Osteoblast (primary cell): ENCODE results near the gene ARMC7. TPM values are rescaled to one million over a fixed set of nuclear protein-coding genes. Genes with fewer than 3 reads are reported as not detected.
"Not testable (repeated sequence)": the region's sequence is repeated elsewhere in the genome, so short reads cannot be mapped to it uniquely, and the experiment has no call there.

ENCODE experiments used
- DNase-seq: peaks from one replicate; pipeline ENCODE4 v3.0.0; 2011; ENCODE audit warnings: low spot score, mixed read lengths; ENCODE audit not compliant: insufficient read length; ENCODE audit errors: missing footprints
- H2AFZ ChIP-seq: 2 replicates; pipeline ENCODE4 v1.6.0; 2011; ENCODE audit warnings: mild to moderate bottlenecking, low read length
- H3K27ac ChIP-seq: 2 replicates; pipeline ENCODE4 v1.5.1; 2011; ENCODE audit warnings: mild to moderate bottlenecking, low read depth, low read length, moderate library complexity
- H3K27me3 ChIP-seq: 2 replicates; pipeline ENCODE4 v1.6.0; 2012; ENCODE audit warnings: mild to moderate bottlenecking, control low read depth, inconsistent platforms, low read length, moderate library complexity; ENCODE audit not compliant: insufficient read depth
- H3K36me3 ChIP-seq: 2 replicates; pipeline ENCODE4 v1.5.1; 2011; ENCODE audit warnings: mild to moderate bottlenecking, low read length, control low read depth, moderate library complexity; ENCODE audit not compliant: insufficient read depth
- H3K4me1 ChIP-seq: 2 replicates; pipeline ENCODE4 v1.5.1; 2011; ENCODE audit warnings: mild to moderate bottlenecking, low read length, control low read depth, moderate library complexity; ENCODE audit not compliant: insufficient read depth
- H3K4me2 ChIP-seq: 2 replicates; pipeline ENCODE4 v1.6.0; 2011; ENCODE audit warnings: mild to moderate bottlenecking, low read length; ENCODE audit not compliant: insufficient read depth
- H3K4me3 ChIP-seq: fragments of 200-600 bp; sonication (generic); 3 replicates; pipeline ENCODE4 v1.5.1; 2012; ENCODE audit warnings: mild to moderate bottlenecking, low read length, inconsistent platforms; ENCODE audit not compliant: insufficient read depth
- H3K79me2 ChIP-seq: 2 replicates; pipeline ENCODE4 v1.6.0; 2012; ENCODE audit warnings: mild to moderate bottlenecking, low read length, control low read depth, inconsistent platforms; ENCODE audit not compliant: insufficient read depth
- H3K9me3 ChIP-seq: 2 replicates; pipeline ENCODE4 v1.5.1; 2011; ENCODE audit warnings: low read depth, low read length, control low read depth
- H4K20me1 ChIP-seq: 2 replicates; pipeline ENCODE4 v1.6.0; 2012; ENCODE audit warnings: mild to moderate bottlenecking, low read length, control low read depth; ENCODE audit not compliant: insufficient read depth
- CTCF ChIP-seq: IDR thresholded peaks from 2 replicates; pipeline ENCODE4 v1.5.1; 2011; ENCODE audit warnings: mild to moderate bottlenecking, low read depth, low read length, moderate library complexity; ENCODE audit errors: extremely low read depth
- total RNA-seq: library from RNA; depleted of rRNA; stranded (reverse); fragments of >200 nt; gene quantifications from 2 replicates; pipeline ENCODE4 v1.2.3, GENCODE V29; 2012

ARMC7 gene
- total RNA-seq, 1 donor = 3.3 TPM

GRCh38 chr17:75154195-75155106 lies 44.7 kb downstream of the ARMC7 start, which contains the start of gene JPT1:
JPT1 (minus strand) TSS chr17:75154512; CDS start chr17:75154397, 115 bp downstream.
- peak; percentile 100 for DNase-seq
- Histone ChIP-seq H3K4me2 (peak within 1 kb of the TSS; percentile 100), H2AFZ (peak within 1 kb of the TSS; percentile 77), H4K20me1 (peaks cover 17% of the 10 kb centered on the region), H3K9me3 (no peaks in the 10 kb centered on the region), H3K4me3 (peak within 1 kb of the TSS; percentile 96), H3K4me1 (peaks cover 21% of the 10 kb centered on the region), H3K27me3 (no peaks in the 10 kb centered on the region), H3K27ac (peak within 1 kb of the TSS; percentile 76), H3K36me3 (no peaks in the 10 kb centered on the region), H3K79me2 (peaks cover 48% of the 10 kb centered on the region)
- TF ChIP-seq CTCF = no peak

GRCh38 chr17:75155191-75155601 lies 45.4 kb downstream of the ARMC7 start:
- no peak overlapping the region for H2AFZ ChIP-seq

GRCh38 chr17:75158480-75158879 lies 48.7 kb downstream of the ARMC7 start:
- not testable (repeated sequence) for H3K27me3 ChIP-seq, DNase-seq, H4K20me1 ChIP-seq, H3K9me3 ChIP-seq, H2AFZ ChIP-seq, H3K4me3 ChIP-seq, H3K4me2 ChIP-seq, H3K79me2 ChIP-seq, H3K36me3 ChIP-seq, H3K27ac ChIP-seq
- H3K4me1 ChIP-seq = peaks cover 14% of the 10 kb centered on the region

More at GRCh38 chr17:75155191-75155601, 45.4 kb downstream of the ARMC7 start:
- H3K27me3 ChIP-seq = no peaks in the 10 kb centered on the region
- H3K27ac ChIP-seq = no peak overlapping the region
- peak; percentile 60 for DNase-seq
- peaks cover 41% of the 10 kb centered on the region for H3K79me2 ChIP-seq
- peaks cover 13% of the 10 kb centered on the region for H4K20me1 ChIP-seq
- no peak for TF ChIP-seq CTCF
- no peaks in the 10 kb centered on the region for H3K36me3 ChIP-seq
- peaks cover 24% of the 10 kb centered on the region for H3K4me1 ChIP-seq
- H3K4me2 ChIP-seq = peak overlapping the region; percentile 100
- no peak overlapping the region for H3K4me3 ChIP-seq
- H3K9me3 ChIP-seq = no peaks in the 10 kb centered on the region

GRCh38 chr17:75159196-75160031 lies 49.6 kb downstream of the ARMC7 start:
- peak overlapping the region; percentile 51 for H3K27ac ChIP-seq
- peak; percentile 63 for DNase-seq
- no peaks in the 10 kb centered on the region for H3K79me2 ChIP-seq
- peaks cover 14% of the 10 kb centered on the region for H3K4me1 ChIP-seq
- no peak overlapping the region for H3K4me2 ChIP-seq
- H3K36me3 ChIP-seq = no peaks in the 10 kb centered on the region
- H3K9me3 ChIP-seq = no peaks in the 10 kb centered on the region
- H3K27me3 ChIP-seq = no peaks in the 10 kb centered on the region
- TF ChIP-seq CTCF = no peak
- no peaks in the 10 kb centered on the region for H4K20me1 ChIP-seq
- no peak overlapping the region for H2AFZ ChIP-seq
- H3K4me3 ChIP-seq = no peak overlapping the region
